Epidermal melanocyte (primary cell): Measurements from ENCODE around the gene MRTFB.

Experiments
- DNase-seq: peaks from one replicate; pipeline ENCODE4 v3.0.0; 2011; ENCODE audit warnings: low spot score; ENCODE audit not compliant: insufficient read length

MRTFB gene

DNA sequence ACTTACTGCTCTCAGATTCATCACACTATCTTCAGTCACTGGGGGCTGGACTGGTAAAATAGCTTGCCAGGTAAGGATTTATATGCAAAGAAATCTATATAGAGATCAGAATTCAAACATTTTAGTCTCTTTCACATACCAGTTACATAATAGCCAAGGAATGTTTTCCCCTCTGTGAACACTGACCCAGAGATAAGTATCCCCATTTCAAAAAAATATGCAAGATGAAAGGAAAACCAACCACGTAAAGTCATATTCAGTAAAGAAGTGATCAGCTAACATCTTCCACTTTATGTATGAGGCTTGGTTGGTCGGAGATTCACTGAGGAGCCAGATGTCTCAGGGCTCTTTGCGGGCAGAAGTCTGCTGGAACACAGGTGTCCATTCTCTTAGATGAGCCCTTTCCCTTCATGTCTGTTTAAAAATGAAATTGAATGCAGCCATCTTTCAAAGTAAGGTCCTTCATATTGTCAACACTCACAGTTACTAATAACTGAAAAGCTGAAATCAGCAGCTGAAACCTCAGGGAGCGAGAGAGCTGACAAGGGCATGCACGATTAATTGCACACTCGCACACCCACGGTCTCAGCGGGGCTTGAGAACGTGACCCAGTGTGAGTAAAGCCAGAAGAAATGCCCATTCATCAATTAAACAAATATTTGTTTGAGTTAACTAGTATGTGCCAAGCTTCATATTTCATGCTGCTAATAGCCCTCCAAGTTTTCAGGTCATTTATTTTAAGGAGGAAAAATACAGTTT is 161.2 kb downstream of the MRTFB start:
- DNase-seq: no peak

DNA sequence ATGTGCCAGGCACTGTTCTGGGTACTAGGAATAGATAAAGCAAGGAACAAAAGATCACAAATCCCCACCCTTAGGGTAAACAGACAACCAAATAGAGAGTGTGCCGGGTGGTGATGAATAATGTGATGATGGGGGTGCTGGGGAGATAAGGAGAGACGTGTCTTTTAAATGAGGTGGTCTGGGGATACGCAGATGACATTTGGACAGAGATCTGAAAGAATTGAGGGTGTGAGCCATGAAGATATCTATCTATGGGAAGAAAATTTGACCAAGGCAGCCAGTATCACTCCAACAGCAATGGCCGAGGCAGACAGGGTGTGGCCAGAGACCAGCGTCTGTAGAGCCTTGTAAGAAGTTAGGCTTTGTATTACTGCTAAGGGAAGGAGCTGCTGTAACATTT is 165.3 kb downstream of the MRTFB start:
- no peak for DNase-seq

GRCh38 chr16:14238756-14239155 is 167.6 kb downstream of the MRTFB start:
- DNase-seq: no peak

DNA sequence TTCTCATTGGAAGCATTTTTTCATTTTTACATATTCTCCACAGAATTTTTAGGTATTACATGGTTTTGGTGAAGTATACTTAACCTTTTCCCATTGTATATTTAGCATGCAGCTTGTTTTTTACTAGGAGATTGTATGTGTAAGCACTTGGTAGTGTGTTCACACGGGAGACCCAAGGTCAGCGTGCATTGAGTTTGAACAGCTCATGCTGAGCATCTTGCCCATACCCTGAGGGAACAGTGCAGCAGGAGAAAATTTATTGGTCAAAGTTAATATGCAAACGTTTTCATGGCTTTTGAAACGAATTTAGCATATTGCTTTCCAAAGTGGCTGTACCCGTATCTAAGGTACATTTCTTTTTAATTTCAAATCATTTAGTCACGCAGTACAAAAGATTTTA is 168.7 kb downstream of the MRTFB start:
- DNase-seq: no peak

- DNase-seq: no peak
These were observed 169.2 kb downstream of the MRTFB start for GRCh38 chr16:14240219-14240843.

GRCh38 chr16:14240964-14241363 is 169.8 kb downstream of the MRTFB start:
- no peak for DNase-seq

DNA sequence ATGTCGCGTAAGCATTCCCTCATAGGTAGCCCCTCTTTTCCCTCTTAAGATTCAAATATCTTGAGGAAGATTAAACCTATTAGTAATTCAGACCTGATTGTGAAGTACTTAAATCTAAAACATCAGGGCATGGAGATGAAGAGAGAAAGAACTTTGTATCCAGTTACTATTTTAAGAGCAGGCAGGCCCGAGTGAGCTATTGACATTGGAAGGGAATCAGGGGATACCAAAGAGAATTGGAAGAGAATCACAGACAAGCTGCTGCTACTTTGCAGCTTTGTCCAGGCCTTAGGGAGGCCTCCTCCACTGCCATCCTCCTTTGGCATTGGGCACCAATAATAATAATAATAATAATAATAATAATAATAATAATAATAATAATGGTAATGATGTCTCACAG is 170.5 kb downstream of the MRTFB start:
- no peak for DNase-seq

DNA sequence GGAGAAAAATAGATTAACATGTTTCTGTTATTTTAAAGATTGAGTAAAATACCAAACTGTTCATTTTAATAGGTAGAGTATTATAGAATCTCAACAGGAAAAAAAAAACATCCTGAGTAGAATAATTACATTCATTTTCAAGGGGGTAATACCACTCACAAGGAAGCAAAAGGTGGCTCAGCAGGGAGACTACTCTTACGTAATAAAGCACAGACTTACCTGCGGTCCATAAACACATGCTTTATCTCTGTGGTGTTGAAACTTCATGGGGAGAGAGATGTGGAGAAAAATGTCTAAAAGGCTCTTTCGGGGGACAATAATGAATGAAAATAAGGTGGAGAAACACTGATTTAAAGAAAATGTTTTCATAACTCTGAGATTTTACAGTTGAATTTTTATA is 171.7 kb downstream of the MRTFB start:
- no peak for DNase-seq

- DNase-seq: no peak
These were observed 173.3 kb downstream of the MRTFB start for GRCh38 chr16:14244196-14245010.

- DNase-seq: no peak
These were observed 177.7 kb downstream of the MRTFB start for GRCh38 chr16:14248791-14249190.

GRCh38 chr16:14249291-14250032 is 178.3 kb downstream of the MRTFB start:
- DNase-seq: peak; percentile 42

- no peak for DNase-seq
These were observed 180.3 kb downstream of the MRTFB start for GRCh38 chr16:14251419-14251818.

DNA sequence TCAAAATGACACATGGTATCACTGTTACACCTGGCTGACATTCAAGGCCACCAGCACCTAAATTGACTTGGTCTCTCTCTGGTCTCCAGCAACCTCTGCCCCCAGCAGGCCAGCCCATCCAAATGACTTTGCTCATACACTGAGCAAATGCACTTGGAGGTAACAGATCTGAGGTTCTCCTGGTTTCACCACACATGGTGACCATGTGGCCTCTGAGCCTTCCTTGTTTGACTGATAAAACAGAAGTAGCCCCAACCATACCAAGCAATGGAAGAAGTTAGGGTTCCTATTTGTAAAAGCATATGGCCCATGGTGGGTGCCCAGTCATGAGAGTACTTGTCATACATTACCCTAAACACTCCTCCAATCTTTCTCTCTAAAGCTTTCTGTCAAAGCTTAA is 181.7 kb downstream of the MRTFB start:
- no peak for DNase-seq

GRCh38 chr16:14263011-14263410 is 191.9 kb downstream of the MRTFB start:
- DNase-seq: peak; percentile 36

GRCh38 chr16:14263769-14264168 is 192.7 kb downstream of the MRTFB start:
- no peak for DNase-seq

DNA sequence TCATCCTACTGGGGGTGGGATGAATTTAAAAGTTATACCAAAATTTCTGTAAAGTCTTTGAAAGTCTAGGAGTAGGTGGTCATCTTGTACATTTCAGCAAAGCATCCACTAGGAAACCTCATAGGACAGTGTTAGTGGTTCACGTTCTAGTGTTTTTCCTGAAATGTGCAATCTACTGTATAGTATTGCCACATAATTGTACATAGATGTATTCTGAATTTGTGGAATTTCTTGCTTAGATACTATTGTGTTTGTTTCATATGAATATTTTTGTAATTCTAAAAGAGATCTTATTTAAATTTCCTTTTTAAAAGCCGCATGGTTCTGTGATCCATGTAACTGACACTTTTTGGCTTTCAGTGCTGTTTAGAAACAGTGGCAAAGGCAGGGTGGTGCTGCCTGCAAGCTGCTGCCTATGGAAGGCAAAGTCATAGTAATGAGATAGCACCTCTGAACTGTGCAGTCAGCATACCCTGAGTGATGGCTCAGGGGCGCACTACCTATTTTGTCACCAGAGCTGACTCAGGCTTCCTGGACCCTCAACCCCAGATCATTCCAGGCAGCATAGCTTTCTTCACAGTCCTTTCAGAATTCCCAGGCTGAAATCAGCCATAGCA is 193.3 kb downstream of the MRTFB start:
- no peak for DNase-seq

DNA sequence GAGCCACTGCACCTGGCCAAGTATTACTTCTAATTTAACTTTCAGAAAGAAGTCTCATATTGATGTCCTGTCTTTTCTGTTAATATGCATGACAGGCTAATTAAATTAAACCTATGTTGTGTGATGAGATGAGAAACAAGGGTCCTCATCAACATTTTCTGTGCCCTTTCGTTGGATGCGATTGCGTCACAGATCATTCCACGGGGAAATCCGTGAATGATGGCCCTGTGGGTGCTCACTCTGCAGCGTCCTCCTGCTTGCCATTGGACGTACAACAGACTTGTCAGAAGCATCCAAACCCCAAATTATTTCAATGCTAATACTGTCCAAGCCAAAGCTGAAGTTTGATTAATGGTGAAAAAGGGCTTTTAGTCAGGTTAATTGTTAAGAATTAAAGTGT is 197.0 kb downstream of the MRTFB start:
- DNase-seq: no peak

- no peak for DNase-seq
These were observed 204.8 kb downstream of the MRTFB start for GRCh38 chr16:14275934-14276333.

GRCh38 chr16:14278749-14279148 is 207.6 kb downstream of the MRTFB start:
- DNase-seq: no peak

DNA sequence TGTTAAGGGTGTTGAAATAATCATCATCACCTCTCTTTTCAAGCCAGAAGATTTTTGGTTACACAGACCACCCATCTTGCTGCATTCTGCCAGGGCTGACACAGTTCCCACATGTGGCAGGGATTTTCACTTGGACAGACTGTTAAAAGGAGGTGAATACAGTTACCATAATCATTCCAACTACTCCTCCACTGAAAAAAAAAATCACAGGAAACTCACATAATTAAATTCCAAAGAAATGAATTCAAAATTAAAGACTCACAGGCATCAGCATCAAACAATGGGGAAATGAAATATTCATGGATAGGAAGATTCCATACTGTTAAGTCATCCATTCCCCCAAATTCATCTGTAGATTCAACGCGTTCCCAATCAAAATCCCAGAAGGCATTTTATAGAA is 209.4 kb downstream of the MRTFB start:
- no peak for DNase-seq

DNA sequence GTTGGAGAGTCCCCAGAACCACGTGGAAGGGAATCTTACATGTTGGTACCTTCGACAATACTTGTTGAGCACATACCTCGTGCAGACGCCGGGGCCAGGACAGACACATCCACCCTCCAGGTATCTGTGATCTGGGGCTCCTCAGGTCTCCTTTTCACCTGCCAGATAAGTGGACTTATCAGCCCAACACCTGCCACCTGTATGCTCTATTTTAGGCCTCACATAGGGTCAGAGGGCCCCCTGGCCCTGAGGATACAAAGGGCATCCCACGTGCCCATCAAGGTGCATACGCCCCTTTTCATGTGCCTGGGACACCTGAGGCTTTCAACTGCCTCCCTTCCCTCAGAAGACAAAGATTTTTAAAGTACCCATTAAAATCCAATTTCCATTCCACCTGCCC is 212.7 kb downstream of the MRTFB start:
- DNase-seq: no peak
